HG03060 (cell line): ENCODE measurements around the gene CCNK.

Experiments used
- ATAC-seq: cut with Tn5 transposase; IDR thresholded peaks from one replicate; pipeline ENCODE4 v1.9.1; 2021; ENCODE audit warnings: low read depth, moderate number of reproducible peaks; ENCODE audit not compliant: unreplicated experiment

The CCNK gene

DNA sequence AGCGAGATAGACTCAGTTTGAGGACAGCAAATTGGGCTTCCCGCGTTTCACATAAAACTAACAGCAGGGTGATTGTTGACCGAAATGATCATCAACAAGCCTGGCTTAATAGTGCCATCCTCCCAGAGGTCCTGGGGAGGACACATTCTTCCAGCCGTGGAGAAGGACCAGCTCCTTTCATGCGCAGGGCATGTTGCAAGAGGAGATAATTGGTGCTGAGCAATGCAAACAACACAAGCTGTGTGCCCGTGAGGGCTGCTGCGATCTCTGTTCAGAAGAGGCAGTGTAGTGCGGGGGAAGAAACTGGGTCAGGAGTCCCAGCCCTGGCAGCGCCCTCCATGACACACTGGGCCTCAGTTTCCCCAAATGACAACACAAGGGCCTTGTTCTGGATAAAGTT lies 68.5 kb downstream of the CCNK start:
- no peak for ATAC-seq

DNA sequence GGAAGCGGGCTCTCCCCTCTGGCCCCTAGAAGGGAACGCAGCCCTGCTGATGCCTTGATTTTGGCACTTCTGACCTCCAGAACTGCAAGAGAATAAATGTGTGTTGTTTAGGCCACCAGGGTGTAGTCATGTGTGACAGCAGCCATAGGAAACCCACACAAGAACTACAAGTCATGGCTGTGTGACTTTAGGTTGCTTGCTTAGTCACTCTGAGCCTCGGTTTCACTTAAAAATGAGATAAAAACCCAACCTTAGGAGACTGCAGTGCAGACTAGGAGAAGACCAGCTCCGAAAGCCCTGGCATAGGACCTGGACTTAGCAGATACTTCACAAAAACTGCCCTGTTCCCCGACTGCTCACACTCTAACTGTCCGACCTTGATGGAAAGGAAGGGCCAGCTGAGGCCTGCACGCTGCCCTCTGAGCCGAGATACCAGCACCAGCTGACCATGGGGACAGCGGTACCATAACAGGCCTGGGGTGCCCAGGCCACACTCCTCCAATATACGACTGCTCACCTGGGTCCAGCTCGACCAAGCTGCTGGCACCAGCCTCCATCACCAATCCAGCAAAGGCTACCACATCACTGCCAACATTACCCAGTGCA lies 69.3 kb downstream of the CCNK start:
- ATAC-seq: no peak

DNA sequence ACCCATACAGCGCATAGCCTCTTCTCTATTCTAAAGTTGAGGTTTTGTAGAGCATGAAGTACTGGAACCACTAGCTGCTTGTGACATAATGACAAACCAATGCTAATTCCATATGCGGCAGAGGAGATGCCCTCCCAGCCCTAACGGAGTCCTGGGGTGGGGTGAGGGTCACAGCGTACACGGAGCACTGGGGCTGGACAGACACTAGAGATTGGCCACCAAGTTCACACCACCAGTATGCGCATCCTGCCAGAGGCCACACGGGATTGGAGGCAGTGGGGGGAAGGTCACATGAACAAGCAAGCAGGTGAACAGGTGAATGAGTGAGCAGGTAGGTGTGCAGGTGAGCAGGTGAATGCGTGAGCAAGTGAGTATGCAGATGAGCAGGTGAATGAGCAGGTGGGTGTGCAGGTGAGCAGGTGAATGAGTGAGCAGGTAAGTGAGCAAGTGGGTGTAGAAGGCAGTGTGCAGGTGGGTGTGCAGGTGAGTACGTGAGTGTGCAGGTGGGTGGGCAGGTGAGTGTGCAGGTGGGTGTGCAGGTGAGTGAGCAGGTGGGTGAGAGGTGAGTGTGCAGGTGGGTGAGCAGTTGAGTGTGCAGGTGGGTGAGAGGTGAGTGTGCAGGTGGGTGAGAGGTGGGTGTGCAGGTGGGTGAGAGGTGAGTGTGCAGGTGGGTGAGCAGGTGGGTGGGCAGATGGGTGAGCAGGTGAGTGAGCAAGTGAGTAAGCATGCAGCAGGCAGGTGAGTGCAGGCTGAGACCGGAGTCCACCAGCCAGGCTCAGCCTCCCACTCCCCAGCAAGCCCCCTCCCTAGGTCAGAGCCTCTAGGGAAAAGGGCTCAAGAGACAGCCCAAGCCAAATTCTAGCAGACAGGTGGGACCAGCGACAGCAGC lies 70.1 kb downstream of the CCNK start:
- ATAC-seq: no peak

DNA sequence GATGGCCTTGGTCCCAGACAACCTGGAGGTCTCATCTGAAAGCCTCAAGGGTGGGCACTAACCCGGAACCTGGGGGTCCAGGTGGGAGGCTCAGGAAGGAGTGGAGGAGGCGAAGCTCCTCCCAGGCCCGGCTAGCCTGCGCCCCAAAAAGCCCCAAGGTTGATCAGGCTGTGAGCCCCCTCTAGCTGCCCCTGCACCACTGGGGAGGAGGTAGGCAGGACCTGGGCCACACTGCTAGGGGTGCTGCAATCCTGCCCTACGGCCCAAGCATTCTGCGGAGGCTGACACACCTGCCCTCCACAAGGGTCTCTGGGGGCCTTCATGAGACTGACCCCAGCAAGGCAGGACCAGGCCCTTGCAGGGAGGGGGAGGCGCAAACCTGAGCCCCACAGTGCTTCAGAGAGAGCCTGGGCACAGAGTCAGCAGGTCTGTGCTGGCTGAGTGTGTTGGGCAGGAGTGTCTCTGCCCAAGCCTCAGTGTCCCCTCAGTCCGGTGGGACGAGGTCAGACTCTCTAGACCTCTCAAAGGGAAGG lies 70.9 kb downstream of the CCNK start:
- ATAC-seq: no peak

DNA sequence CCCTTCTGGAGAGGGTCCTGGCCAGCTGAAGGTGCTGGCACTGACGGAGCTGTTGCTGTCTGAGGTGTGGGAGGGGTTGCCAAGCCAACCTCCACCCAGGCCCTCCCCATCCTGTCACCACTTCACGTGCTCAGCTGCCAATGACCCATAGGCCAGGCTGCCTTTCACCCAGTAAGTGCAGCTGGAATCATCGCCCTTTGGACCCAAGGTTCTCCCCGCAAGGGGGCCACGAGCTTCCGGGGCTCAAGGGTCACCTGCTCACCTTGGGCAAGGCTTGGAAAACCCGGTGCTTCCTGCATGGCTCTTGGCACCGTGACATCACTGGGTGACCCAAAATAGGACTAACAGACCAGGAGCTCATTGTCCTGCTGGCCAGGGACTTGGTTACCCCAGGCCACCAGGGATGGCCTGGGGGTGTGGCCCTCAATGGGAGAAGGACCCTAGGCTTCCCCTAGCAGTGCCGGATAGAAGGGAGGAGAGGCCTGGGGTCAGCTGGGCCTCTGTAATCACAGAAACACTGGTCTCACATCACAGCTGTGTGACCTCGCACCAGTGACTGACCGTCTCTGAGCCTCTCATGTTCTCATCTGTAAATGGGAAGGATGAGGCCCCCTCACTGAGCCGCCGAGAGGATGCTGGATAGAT lies 71.5 kb downstream of the CCNK start:
- ATAC-seq: no peak

DNA sequence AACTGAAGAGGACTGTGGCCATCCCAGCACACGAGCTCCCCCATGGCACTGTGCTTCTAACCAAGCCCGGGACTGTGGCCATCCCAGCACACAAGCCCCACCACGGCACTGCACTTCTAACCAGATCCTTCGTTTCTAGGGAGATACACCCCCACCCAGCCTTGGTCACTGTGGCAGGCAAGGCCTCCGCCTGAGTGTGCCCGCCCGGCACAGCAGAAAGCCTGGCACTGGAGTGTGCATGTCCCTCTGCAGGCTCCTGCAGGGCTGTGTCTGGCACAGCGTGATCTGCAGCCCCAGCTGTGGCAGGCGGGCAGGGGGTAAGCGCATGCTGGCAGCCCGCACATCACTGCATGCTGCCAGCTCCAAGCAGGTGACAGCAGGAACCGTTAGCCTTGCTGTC lies 73.0 kb downstream of the CCNK start:
- ATAC-seq: no peak

DNA sequence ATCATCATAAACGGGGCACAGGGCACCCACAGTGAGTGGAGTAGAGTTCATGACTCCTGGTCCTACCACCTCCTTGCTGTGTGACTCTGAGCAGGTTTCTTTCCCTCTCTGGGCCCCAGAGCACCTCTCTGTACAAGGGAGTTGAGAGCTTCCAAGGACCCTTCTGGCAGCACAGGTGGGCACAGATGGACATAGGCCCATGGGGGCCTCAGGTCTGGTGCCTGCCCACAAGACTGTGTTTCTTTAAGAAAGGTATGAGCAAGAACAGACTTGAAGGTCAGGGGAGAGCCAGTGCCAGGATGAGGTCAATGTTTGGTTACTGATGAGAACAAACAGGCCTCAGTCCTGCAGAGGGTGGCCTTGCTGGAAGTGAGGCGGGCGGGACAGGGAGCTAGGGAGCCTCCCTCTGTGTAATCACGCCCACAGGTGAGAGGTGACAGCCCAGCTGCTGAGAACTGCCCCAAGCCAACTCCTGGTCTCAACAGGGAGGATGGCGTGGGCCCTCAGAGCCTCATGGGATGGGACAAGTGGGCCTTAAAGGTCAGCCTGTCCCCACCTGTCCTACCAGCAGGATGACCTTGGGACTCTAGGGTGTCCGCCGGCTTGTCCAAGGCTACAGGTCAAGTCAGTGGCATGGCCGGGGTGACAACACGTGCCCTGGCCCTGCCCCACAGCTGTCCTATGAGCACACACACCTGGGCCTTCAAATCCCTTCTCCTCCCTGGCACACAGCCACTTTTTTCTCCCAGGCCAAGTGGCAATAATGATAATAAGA lies 73.7 kb downstream of the CCNK start:
- ATAC-seq: no peak

DNA sequence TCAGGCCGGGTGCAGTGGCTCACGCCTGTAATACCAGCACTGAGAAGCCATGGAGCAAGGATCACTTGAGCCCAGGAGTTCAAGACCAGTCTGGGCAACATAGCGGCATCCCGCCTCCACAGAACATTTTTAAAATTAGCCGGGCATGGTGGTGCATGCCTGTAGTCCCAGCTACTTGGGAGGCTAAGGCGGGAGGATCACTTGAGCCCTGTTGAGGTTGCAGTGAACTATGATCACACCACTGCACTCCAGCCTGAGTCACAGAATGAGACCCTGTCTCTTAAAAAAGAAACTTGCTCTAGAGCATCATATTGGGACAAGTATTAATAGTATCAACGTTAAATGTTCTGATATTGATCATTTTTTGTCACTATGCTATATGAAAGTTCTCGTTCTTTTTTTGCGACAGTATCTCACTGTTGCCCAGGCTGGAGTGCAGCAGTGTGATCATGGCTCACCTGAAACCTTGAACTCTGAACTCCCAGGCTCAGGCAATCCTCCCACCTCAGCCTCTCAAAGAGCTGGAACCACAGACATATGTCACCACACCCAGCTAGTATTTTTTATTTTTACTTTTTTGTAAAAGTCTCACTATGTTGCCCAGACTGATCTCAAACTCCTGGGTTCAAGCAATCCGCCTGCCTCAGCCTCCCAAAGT lies 75.1 kb downstream of the CCNK start:
- no peak for ATAC-seq

DNA sequence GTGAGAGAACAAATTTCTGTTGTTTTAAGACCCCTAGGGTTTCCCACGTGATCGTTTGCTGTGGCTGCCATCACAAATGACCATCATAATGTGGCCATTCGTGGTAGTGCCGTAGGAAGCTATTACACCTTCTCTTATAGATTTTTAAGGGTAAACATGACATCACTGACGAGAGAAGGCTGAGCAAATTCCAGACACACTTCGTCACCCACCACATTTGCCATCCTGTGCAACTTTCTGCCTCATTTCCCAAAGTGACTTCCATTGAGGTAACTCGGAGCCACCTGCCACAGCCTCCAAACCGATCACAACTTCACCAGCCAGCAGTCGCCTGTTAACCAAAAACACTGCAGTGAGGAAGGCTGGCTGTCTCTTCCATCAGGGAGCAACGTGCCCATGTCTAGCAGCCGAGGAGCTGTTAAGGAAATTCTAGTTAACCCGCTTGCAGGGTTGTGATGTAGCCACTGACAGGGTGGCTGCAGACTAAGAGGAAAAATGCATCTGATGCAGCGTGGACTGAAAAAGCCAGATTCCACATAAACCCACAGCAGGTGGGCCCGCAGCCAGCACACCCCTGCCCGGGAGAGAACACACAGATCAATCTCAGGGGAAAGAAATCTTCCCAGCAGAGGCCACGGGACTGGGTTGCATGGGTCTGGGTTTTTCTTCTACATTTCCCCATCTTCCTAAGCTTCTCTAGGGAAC lies 78.2 kb downstream of the CCNK start:
- no peak for ATAC-seq

DNA sequence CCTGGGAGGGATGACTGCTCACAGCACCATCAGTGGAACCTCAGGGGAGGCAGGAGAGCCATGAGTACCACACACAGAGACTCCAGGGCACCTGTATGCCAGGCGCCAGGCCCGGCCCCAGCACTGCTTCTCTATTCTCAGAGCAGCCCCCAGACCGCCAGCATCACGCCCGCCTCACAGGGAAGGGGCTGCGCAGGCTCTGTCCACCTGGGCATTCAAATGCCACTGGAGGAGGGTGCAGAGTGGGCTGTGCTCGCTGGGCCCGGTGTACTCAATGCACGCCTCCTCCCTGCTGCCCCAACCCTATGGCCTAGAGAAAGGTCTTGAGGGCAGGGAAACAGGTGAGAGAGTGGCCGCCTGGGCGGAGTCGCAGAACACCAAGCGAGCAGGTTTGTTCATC lies 79.2 kb downstream of the CCNK start:
- no peak for ATAC-seq

DNA sequence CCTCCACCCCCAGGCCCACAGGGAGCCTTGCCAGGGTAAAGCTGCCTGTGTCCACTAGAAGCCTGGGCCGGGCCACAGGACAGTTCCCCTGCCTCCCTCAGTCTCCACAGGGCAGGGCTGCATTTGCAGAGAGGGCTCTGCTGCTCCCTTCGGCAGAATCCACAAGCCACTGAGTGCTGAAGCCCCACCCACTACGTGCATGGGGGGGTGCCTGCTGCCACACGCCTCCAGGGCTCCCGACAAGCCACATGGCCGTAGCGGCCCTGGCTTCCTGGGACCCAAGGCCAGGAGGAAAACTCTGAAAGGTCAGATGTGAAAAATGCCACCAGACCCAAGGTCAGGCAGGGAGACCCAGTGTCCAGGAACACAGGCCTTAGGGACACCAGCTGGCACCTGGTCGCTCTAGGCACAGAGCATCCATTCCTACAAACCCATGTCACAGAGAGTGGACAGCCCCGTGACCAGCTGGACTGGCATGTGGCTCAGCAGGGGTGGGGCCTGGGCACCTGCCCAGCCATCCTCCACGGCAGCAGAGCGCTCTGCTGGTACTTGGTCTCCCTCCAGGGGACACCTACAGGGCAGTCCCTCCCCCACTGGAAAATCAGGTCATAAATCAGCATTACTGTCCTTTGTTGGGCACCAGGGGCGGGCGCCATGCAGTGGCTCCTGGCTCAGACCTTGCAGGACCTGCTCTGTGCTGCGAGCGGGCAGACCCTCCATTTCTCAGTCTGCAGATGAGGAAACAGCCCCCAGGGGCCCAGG lies 79.9 kb downstream of the CCNK start:
- no peak for ATAC-seq

DNA sequence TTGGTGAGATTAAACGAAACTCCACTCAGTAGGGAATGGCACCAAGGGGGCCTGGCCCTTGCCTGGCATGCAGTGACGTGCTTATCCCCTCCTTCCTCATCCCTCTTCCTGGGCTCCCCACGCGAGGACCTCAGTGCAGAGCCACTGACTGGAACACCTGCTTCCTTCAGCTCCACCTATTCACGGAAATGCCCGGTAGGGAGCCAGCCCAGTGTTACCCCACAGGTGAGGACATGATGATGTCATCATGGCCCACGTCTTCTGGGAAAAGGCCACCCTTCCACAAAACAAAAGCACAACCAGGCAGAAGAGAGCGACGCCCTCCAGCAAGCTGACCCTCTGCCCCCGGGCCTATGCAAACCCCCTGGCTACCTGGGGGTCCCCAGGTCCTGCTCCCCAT lies 80.7 kb downstream of the CCNK start:
- ATAC-seq: no peak
